Iris pigment epithelial cell (primary cell): Measurements from ENCODE around the gene ADGRE1.
"Not testable (repeated sequence)": the region's sequence is repeated elsewhere in the genome, so short reads cannot be mapped to it uniquely, and the experiment has no call there.

ENCODE experiments used
- DNase-seq: peaks from one replicate; pipeline ENCODE4 v3.0.0-alpha.2; 2011; ENCODE audit warnings: low read depth

ADGRE1 gene

GRCh38 chr19:6887316-6887715 lies at the start of gene ADGRE1:
TSS of gene ADGRE1 (plus strand) at chr19:6887579. CDS start at chr19:6887609, 30 bp downstream.
- no peak for DNase-seq

DNA sequence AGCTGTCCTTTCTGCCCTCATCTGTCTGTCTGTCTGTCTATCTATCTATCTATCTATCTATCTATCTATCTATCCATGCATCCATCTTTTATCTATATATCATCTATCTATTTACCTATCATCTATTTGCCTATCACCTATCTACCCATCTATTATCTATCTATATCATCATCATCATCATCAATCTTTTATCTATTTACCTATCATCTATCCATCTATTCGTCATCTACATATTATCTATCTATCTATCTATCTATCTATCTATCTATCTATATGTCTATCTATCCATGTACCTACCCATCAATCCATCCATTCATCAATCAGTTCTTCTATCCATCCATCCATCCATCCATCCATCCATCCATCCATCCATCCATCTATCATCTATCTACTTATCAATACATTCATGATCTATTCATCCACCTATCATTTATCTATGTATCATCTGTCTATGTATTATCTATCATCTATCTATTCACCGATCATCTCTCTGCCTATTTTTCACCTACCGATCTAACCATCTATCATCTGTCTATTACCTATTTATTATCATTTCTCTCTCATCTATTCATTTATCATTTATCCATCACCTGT lies 49.2 kb upstream of the ADGRE1 start:
- no peak for DNase-seq

- DNase-seq, result no peak
These were observed 44.3 kb upstream of the ADGRE1 start for GRCh38 chr19:6842871-6843607.

- DNase-seq, result no peak
These were observed 39.6 kb upstream of the ADGRE1 start for GRCh38 chr19:6847828-6848200.

DNA sequence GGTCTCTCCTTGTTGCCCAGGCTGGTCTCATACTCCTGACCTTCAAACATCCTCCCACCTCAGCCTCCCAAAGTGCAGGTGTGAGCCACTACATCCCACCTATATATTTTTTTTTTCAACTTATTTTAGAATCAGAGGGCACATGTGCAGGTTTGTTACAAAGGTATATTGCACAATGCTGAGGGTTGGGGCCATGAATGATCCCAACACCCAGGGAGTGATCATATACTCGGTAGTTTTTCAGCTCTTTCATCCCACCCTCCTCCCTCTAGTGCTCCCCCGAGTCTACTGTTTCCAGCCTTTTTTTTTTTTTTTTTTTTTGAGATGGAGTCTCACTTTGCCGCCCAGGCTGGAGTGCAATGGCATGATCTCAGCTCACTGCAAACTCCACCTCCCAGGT lies 38.4 kb upstream of the ADGRE1 start:
- DNase-seq, result no peak

DNA sequence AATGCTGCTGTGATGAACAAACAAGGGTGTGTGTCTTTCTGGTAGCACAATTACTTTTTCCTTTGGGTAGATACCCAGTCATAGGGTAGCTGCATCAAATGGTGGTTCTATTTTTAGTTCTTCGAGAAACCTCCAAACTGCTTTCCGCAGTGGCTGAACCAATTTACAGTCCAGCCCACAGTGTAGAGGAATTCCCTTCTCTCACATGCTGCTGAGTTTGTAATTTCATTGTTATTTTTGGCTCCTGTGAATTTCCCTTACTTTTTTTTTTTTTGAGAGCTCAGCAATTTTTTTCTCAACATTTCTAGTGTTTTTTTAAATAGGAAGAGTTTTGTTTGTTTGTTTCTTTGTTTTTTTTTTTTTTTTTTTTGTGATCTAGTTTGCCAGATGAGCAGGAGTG lies 37.5 kb upstream of the ADGRE1 start:
- peak; percentile 21 for DNase-seq

DNA sequence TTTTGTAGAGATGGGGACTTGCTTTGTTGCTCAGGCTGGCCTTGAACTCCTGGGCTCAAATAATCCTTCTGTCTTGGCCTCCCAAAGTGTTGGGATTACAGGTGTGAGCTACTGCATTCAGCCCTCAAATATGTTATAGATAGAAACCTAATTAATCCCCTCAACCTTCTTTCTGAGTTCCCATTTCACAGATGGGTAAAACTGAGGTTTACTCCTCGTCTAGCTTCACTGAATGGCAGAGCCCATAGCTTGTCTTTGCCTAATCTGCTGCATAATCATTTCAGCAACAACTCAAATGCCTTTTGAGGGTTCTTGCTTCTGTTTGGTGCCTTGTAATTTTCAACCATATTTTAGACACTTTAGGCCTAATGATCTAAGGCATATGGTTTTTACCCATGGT lies 36.0 kb upstream of the ADGRE1 start:
- DNase-seq, result no peak

GRCh38 chr19:6852001-6852400 lies 35.4 kb upstream of the ADGRE1 start:
- no peak for DNase-seq

GRCh38 chr19:6853868-6854267 lies 33.5 kb upstream of the ADGRE1 start:
- DNase-seq, result no peak

DNA sequence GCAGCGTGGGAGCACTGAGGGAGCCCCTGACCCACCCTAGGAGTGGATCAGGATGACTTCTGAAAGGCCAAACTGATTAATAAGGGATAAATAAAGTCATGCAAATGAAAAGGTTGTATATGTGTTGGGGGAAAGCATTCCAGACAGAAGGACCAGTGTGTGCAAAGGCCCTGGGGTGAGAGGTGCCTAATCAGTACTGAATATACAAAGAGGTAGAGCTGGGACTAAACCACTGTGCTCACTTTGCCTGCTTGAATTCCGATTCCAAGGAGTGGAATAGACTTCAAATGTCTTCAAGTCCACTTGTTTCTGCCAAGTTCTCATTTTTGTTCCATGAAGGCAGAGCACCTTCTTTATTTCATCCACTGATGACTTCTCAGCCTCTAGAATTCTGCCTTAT lies 32.6 kb upstream of the ADGRE1 start:
- no peak for DNase-seq

GRCh38 chr19:6856749-6857372 lies 30.5 kb upstream of the ADGRE1 start:
- no peak for DNase-seq

- no peak for DNase-seq
These were observed 25.6 kb upstream of the ADGRE1 start for GRCh38 chr19:6861683-6862286.

DNA sequence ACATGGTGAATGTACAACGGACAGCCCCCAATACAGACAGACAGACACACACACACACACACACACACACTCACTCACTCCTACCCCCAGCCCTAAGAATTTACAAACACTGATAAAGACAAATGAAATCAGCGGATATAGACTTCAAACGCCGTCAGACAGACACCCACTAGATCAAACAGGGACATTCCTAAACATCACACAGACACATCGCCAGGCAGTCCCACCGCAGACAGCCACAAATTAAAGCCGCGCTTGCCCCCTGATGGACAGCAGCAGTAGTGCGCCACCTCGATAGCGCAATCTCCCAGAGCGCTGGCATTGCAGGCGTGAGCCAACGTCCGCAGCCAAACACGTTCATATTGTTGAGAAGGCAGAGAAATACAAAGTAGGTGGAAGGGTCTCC lies 24.7 kb upstream of the ADGRE1 start:
- DNase-seq, result peak; percentile 82

DNA sequence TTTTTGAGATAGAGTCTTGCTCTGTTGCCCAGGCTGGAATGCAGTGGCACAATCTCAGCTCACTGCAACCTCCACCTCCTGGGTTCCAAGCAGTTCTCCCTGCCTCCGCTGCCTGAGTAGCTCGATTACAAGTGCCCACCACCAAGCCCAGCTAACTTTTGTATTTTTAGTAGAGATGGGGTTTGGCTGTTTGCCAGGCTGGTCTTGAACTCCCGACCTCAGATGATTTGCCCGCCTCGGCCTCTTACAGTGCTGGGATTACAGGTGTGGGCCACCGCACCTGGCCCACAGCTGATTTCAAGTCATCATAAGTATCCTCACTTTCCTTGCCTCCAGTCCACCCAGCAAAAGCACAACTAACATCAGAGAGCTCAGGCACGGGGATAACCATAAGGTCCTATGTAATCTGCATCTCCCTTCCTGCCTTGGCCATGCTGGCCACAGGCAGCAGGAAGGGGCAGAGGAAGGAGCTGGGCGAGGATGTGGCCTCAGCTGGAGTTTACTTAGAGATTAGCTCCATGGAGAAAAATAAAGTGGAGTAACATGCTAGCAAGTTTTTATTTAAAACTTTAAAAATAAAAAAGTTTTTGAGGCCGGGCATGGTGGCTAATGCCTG lies 22.9 kb upstream of the ADGRE1 start:
- no peak for DNase-seq

DNA sequence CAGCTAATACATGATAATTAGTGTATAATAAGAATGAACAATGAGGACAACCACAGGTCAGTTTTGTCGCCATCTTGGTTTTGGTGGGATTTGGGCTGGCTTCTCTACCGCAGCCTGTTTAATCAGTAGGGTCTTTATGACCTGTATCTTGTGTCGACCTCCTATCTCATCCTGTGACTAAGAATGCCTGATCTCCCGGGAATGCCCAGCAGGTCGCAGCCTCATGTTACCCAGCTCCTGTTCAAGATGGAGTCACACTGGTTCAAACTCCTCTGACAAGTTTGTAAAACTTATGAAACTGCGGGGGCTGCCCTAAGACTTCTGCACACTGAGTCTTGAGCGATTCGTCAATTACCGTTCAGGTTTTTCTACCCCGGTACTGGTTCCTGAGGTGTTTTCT lies 21.5 kb upstream of the ADGRE1 start:
- DNase-seq, result no peak

GRCh38 chr19:6866741-6867151 lies 20.6 kb upstream of the ADGRE1 start:
- DNase-seq, result no peak

DNA sequence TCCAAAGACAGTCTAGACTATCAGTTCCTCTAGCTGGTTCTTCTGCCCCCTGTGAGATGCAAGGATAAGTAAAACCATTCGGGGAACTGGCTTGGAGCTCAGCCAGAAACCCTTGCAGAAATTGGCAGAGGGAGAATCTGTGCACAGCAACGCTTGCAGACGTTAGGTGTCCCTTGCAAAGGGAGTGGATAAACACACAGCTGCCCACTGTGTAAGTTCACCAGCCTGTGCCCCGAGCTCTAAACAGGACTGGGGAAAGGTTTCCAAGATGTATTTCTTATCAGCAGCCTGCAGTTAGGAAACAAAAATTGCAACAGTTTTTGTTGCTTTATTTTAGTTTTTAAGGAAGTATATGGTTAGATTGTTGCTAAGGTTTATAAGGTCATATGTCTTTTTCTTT lies 19.0 kb upstream of the ADGRE1 start:
- DNase-seq, result no peak

DNA sequence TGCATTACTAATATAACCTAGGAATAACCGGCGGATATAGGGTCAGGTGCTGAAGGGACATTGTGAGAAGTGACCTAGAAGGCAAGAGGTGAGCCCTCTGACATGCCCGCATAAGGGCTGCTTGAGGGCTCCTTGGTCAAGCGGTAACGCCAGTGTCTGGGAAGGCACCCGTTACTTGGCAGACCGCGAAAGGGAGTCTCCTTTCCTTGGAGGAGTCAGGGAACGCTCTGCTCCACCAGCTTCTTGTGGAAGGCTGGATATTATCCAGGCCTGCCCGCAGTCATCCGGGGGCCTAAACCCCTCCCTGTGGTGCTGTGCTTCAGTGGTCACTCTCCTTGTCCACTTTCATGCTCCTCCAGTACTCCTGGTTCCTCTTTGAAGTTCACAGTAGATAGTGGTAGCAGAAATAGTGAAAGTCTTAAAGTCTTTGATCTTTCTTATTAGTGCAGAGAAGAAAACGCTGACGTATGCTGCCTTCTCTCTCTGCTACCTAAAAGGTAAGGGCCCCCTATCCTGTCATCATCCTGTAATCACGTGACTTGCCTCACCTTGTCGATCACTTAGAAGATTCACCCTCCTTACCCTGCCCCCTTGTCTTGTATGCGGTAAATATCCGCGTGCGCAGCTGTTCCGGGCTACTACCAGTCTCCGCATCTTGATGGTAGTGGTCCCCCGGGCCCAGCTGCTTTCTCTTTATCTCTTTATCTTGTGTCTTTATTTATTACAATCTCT lies 18.1 kb upstream of the ADGRE1 start:
- DNase-seq, result not testable (repeated sequence)

DNA sequence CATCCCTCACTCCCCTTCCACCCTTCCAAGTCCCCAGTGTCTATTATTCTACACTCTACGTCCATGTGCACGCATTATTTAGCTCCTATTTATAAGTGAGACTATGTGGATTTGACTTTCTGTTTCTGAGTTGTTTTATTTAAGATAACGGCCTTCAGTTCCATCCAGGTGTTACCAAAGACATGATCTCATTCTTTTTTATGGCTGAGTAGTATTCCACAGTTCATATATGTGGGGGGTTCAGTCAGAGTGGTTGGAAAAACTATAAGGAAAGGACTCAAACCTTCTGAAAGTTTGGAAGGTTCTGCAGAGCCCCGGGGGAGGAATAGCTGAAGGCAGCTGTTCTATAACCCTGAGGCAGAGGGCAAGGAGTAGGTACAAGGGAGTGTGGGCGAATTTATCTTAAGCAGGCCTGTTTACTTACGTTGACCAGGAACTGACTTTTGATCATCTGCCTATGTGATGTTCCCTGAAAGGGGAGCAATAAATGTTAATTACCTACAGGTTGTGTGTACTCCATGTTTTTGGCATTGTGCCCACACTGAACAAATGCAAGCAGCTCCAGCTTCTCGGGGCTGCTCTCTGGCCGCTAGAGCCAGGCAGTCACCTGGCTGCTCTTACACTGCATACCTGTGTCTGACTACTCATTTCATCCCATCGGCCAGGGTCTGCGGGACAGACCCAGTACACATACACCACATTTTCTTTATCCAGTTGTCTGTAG lies 13.5 kb upstream of the ADGRE1 start:
- no peak for DNase-seq

- DNase-seq, result no peak
These were observed 12.2 kb upstream of the ADGRE1 start for GRCh38 chr19:6875218-6875617.

DNA sequence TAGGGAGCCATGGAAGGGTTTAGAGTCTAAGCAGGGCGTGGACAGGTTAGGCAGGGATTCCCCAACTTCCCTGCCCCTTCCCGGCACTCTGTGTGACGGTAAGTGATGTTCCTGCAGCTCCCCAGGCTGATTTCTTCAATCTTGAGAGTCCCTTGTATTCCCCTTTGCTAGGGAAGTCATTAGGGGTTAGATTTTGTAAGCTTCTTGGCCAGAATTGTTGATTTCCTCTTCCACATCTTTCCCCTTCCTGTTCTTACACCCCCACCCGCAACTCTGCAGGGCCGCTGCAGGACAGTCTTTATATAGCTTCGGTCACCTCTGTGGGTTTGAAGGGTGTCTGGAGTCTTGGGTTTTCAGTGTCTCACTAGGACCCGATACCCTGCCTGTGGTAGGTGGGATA lies 10.6 kb upstream of the ADGRE1 start:
- no peak for DNase-seq
